Measurements from ENCODE around the gene RNF187.

GRCh38 chr1:228544021-228544850, 57.1 kb downstream of the RNF187 start:
- TF ChIP-seq CSDC2 (CRISPR knock-in tag; IDR thresholded peaks at IDR 0.05), result no peak
- TF ChIP-seq PATZ1 (CRISPR knock-in tag; IDR thresholded peaks at IDR 0.05; ENCODE audit: borderline replicate concordance), result no peak
- TF ChIP-seq POU6F1 (CRISPR knock-in tag; IDR thresholded peaks at IDR 0.05; ENCODE audit: borderline replicate concordance, low read depth), result no peak
- no peak for TF ChIP-seq ZC3H10 (CRISPR knock-in tag; IDR thresholded peaks at IDR 0.05)
- no peak for TF ChIP-seq TCF4 (CRISPR knock-in tag; IDR thresholded peaks at IDR 0.05; ENCODE audit: borderline replicate concordance)
- no peak for TF ChIP-seq CSRNP3 (CRISPR knock-in tag; IDR thresholded peaks at IDR 0.05)
- TF ChIP-seq GLIS3 (CRISPR knock-in tag; IDR thresholded peaks at IDR 0.05), result no peak
- no peak for TF ChIP-seq ZFP3 (CRISPR knock-in tag; IDR thresholded peaks at IDR 0.05)
- TF ChIP-seq CREB5 (CRISPR knock-in tag; IDR thresholded peaks at IDR 0.05; ENCODE audit: low read depth), result no peak
- TF ChIP-seq SNAI2 (CRISPR knock-in tag; IDR thresholded peaks at IDR 0.05), result no peak

Measured in SK-N-SH treated with all-trans-retinoic acid at 6 μM for 48 hours (cell line).